HG03469 (cell line): Measurements from ENCODE around the gene OBSCN.

ENCODE experiments used
- ATAC-seq: cut with Tn5 transposase; IDR thresholded peaks from one replicate; pipeline ENCODE4 v1.9.1; 2021; ENCODE audit warnings: mild to moderate bottlenecking, moderate library complexity, moderate number of reproducible peaks; ENCODE audit not compliant: unreplicated experiment

The OBSCN gene

DNA sequence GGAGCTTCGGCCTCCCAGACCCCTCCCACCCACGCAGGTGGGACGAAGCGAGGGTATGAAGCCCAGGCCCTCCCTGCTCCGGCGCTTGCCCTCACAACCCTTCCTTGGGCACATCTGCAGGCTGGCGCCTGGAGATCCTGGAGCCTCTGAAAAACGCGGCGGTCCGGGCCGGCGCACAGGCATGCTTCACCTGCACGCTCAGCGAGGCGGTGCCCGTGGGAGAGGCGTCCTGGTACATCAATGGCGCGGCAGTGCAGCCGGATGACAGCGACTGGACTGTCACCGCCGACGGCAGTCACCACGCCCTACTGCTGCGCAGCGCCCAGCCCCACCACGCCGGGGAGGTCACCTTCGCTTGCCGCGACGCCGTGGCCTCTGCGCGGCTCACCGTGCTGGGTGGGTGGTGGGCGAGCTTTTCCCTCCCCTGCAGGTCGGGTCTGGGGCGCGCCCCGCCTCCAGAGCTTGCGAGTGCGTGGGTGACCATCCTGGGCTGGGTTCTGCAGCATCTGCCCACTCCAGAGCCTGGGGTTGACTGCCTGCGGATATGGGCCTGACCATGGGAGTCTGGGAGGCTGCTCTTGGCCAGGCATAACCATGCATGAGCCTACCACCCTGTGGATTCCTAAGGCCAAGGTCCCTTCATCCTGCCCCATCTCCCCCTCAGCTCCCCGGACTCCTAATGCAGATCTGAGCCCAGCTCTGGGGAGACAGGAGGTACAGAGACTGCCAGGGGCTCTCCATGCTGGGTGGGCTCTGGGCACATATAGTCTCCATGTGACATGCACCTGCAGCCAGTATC, 108.9 kb downstream of the OBSCN start:
- no peak for ATAC-seq

DNA sequence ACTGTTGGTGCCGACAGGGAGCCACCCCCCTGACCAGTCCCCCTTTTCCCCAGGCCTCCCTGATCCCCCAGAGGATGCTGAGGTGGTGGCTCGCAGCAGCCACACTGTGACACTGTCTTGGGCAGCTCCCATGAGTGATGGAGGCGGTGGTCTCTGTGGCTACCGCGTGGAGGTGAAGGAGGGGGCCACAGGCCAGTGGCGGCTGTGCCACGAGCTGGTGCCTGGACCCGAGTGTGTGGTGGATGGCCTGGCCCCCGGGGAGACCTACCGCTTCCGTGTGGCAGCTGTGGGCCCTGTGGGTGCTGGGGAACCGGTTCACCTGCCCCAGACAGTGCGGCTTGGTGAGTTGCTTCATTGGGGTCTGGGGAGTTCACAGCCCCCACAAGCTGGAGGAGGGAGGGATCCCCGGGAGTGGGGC, 109.6 kb downstream of the OBSCN start:
- no peak for ATAC-seq

DNA sequence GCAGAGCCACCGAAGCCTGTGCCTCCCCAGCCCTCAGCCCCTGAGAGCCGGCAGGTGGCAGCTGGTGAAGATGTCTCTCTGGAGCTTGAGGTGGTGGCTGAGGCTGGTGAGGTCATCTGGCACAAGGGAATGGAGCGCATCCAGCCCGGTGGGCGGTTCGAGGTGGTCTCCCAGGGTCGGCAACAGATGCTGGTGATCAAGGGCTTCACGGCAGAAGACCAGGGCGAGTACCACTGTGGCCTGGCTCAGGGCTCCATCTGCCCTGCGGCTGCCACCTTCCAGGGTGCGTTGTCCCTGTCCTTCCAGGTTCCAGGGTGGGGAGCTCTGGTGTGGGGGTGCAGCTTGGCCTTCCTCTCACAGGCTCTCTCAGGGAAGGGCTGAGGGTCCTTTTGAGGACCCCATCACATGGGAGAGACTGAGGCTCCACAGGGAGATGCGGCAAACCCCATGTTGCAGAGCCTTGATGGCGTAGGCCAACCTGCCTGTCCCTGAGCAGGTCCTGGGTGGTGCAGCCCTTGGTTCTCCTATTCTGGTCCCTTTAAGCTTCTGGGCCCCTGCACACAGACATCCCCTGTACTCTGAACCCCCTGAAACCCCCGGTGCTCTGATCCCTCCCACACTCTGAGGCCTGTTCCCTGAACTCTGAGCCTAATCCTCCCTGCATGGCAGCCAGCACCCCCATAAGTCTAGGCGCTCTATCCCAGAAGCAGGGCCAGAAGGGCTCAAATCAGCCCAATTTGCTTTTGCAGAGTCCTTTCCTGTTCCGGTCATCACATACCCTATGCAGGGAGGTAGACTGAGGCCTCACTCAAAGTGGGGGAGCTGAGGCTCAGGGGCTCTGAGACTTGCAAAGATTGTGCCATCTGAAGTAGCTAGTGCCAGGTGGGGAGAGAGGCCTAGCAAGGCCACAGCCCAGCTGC, 110.3 kb downstream of the OBSCN start:
- ATAC-seq: no peak

DNA sequence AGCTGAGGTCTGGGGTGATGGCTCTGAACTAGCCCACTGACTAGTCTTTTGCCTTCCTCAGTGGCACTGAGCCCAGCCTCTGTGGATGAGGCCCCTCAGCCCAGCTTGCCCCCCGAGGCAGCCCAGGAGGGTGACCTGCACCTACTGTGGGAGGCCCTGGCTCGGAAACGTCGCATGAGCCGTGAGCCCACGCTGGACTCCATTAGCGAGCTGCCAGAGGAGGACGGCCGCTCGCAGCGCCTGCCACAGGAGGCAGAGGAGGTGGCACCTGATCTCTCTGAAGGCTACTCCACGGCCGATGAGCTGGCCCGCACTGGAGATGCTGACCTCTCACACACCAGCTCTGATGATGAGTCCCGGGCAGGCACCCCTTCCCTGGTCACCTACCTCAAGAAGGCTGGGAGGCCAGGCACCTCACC, 111.0 kb downstream of the OBSCN start:
- no peak for ATAC-seq

DNA sequence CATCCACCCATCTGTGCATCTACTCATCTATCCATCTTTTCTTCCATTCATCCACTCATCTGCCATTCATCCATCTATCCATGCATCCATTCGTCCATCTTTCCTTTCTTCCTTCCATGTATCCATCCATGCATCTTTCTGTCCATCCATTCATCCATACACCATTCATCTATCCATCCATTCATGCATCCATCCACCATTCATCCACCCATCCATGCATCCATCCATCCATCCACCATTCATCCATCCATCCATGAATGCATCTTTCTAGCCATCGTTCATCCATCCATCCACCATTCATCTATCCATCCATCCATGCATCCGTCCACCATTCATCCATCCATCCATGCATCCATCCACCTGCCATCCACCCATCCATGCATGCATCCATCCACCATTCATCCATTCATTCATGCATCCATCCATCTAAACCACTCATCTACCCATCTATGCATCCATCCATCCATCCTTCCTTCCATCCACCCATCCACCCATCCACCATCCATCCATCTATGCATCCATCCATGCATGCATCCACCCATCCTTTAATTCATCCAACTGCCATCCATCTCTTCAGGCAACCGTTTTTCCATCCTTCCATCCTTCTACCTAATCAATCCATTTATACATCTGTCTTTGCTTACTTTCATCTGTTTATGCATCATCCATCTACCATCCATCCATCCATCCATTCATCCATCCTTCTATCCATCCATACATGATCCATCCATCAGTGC, 111.7 kb downstream of the OBSCN start:
- no peak for ATAC-seq

DNA sequence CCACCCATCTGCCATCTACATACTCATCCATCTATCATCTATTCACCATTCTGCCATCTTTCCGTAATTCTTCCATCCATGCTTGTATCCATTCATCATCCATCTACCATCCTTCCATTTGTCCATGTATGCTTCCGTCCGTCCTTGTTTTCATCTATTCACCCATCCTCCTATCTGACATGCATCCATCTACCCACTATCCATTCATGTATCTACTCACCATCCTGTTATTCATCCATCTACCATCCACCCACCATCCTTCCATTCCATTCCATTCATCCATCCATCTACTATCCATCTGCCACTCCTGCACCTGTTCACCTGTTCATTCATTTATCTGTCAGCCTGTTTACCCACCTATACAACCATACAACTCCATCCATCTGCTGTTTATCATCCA, 112.5 kb downstream of the OBSCN start:
- ATAC-seq: no peak

DNA sequence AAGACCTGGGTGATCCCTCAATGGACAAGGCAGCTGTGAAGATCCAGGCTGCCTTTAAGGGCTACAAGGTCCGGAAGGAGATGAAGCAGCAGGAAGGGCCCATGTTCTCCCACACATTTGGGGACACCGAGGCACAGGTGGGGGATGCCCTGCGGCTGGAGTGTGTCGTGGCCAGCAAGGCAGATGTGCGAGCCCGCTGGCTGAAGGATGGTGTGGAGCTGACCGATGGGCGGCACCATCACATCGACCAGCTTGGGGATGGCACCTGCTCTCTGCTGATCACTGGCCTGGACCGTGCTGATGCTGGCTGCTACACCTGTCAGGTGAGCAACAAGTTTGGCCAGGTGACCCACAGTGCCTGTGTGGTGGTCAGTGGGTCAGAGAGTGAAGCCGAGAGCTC, 113.6 kb downstream of the OBSCN start:
- ATAC-seq: no peak

DNA sequence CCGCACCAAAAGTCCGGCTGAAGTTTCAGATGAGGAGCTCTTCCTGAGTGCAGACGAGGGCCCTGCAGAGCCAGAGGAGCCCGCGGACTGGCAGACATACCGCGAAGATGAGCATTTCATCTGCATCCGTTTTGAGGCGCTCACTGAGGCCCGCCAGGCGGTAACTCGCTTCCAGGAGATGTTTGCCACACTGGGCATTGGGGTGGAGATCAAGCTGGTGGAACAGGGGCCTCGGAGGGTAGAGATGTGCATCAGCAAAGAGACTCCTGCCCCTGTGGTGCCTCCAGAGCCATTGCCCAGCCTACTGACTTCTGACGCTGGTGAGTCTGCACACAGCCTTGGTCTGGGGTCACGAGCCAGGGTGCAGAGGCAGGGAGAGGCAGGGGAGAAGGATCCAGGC, 114.1 kb downstream of the OBSCN start:
- no peak for ATAC-seq

DNA sequence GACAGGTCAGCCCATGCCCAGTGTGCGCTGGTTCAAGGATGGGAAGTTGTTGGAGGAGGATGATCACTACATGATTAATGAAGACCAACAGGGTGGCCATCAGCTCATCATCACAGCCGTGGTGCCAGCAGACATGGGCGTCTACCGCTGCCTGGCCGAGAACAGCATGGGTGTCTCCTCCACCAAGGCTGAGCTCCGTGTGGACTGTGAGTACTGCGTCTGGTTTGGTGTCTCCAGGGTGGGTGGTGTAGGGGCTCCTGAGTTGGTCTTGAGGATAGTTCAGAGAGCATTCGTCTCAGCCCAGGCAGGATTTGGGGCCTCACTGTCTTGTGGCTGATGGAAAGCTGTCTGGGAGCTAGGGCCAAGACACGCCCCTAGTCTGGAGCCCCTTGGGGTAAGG, 115.6 kb downstream of the OBSCN start:
- ATAC-seq: no peak

DNA sequence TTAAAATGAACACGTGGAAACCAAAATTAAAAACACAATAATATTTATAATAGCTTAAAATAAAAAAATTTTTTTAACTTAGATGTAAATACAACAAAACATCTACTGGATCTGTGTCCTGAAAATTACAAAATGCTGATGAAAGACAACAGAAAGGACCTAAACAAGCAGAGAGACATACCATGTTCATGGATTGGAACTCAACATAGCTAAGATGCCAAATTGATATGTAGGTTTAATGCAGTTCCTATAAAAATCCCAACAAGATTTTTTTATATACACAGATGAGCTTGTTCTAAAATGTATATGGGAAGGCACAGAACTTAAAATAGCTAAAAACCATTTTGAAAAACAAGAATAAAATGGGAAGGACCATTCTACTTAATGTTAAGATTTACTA, 117.4 kb downstream of the OBSCN start:
- ATAC-seq: no peak

DNA sequence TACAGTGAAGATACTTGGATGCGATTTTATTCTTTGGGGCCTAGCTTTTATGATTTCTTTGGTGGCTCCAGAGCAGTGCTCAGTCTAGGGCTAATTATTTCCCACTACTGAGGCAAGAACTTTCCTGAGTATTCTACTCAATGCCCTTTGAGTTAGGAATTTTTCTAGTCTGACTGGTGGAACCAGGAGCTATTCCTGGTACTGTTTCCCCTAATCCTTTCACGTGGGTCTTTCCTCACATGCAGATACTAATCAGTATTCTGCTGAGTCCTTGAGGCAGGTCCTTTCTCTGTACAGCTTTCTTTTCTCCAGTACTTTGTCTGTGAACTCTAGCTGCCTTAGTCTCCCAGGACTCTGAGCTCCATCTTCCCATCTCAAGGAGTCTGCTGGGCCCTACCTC, 122.0 kb downstream of the OBSCN start:
- no peak for ATAC-seq

DNA sequence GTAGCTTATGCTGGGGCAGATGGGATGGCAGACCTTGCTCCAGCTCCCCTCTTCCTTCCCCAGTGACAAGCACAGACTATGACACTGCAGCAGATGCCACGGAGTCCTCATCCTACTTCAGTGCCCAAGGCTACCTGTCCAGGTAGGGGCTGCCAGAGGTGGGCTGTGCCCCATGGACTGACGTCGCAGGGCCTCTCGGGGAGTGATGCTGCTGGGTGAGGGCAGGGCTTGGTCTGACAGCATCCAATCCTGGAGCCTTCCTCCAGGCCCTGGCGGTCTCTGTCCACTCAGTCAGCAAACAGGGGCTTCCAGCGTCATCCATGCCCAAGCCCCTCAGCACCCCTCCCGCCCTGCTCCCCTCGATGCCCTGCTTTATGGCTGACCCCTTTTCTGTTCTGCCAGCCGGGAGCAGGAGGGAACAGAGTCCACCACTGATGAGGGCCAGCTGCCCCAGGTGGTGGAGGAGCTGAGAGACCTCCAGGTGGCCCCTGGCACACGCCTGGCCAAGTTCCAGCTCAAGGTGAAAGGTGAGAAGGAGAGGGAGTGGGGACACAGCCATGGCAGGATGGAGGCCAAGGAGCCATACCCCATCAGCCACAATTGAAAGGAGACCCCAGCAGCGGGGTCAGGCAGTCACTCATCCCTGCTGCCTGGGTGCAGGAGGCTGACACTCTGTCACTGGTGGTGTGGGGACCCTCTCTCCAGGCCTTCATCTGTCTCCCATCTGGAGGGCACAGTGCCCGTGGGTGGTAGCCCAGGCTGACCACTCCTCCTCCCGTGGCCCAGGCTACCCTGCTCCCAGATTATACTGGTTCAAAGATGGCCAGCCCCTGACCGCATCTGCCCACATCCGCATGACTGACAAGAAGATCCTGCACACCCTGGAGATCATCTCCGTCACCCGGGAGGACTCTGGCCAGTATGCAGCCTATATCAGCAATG, 125.2 kb downstream of the OBSCN start:
- ATAC-seq: no peak

DNA sequence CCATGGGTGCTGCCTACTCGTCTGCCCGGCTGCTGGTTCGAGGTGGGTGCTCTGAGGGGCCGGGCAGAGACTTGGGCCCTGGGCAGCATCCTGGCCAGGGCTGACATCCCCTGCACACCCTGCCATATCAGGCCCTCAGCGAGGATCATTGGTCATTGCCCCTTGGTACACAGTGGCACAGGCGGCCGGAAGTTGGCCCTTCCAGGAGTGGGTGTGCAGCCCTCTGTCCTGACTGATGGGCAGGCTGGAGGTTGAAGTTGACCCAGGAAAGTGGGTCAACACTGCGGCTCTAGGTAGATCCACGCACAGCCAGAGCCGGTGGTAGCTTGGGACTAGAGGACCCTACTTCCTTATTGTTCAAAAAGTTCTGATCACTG, 125.9 kb downstream of the OBSCN start:
- no peak for ATAC-seq

DNA sequence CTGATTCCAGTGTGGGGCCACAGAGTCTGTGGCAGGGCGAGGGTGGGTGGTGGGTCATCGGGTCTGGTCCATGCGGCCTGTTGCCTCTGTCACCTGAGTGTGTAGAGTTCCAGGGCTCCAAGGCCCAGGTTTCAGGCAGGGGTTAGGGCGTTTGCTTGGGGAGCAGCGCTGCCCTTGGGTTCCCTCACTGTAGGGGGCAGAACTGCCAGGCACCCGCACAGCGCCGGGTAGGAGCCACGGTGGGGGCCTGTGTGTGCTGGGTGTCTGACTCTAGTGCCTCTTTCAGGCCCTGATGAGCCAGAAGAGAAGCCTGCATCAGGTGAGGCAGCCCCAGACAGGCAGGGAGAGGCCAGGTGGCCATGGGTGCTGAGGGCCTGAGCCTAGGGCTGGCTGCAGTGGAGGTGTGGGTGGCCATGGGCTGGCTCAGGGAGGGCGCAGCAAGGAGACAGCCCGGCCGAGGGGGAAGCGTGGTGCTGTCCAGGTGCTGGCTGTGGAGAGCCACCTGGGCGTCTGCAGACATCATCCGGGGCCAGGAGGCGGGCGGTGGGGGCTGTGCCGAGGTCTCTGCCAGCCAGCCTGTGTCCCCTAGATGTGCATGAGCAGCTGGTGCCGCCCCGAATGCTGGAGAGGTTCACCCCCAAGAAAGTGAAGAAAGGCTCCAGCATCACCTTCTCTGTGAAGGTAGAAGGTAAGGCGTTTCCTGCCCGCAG, 126.5 kb downstream of the OBSCN start:
- no peak for ATAC-seq

DNA sequence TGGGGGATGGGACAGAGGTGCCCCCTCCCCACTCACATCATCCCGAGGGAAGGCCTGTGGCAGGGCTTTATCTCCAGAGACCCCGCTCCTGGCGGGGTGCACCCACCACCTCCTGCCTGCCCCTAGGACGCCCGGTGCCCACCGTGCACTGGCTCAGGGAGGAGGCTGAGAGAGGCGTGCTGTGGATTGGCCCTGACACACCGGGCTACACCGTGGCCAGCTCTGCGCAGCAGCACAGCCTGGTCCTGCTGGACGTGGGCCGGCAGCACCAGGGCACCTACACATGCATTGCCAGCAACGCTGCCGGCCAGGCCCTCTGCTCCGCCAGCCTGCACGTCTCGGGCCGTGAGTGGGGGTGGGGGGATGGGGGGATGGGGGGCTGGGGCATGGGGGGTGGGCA, 127.1 kb downstream of the OBSCN start:
- no peak for ATAC-seq

DNA sequence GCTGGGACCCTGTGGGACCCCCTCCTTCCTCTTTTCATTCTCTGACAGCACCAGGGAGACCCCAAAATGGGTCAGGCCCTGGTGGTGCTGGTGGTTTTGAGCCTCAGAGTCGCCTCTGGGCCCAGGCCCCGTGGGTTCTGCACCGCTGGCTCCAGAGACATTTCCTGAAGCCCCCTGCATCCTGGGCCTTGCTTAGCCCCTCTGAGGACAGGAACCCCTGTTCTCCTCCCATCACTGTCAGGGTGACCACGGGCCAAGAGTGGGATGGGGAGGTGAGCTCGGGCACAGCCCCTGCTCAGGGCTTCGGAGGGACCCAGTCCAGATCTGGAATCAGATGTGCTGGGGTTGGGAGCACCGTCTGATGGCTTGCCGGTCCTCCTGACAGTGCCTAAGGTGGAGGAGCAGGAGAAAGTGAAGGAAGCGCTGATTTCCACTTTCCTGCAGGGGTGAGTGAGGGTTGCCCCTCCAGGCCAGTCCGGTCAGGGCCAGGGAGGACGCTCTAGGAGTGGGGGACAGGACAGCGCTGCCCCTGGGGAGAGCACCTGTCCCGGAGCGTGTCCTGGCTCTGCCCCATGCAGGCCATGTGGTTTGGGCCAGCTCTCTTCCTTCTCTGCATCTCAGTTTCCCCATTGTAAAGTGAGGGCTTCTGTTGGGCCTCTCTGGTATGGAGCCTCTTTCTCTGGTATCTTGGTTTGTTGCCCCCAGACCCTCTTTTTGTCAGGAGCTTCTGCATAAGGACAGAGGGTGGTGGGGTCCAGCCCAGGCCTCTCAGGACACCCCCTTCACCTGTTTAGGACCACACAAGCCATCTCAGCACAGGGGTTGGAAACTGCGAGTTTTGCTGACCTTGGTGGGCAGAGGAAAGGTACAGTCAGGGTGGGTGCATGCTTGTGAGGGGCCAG, 127.8 kb downstream of the OBSCN start:
- no peak for ATAC-seq

DNA sequence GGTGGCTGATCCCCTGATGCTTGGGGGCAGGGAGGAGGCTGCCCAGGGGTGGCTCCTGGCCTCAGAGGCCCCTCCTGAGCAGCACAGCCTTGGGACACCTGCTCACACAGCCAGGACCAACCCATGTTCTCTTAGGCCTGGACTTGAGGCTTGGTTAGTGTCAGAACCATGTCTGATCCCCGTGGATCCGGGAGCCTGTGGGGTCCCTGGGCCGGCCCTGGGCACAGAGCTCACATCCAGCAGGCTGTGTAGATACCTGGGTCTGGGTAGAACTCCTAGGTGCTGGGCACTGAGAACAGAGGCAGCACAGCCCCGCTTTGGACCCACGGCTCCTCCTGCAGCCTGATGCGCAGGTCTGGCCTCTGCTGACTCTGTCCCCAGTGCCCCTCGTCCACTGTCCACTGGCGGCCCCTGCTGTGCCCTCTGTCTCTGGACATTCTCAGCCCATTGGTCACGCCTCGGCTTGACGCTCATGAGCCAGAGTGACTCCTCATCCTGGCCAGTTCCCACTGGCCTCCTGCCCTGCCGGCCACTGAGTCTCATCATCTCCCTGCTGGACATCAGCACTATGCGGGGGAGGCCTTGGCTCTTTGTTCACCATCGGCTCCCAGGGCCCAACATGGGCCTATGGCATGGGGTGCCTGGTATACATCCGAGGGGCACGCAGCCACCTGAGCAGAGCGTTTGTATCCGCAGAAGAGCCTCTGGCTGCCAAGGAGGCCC, 128.6 kb downstream of the OBSCN start:
- ATAC-seq: no peak

DNA sequence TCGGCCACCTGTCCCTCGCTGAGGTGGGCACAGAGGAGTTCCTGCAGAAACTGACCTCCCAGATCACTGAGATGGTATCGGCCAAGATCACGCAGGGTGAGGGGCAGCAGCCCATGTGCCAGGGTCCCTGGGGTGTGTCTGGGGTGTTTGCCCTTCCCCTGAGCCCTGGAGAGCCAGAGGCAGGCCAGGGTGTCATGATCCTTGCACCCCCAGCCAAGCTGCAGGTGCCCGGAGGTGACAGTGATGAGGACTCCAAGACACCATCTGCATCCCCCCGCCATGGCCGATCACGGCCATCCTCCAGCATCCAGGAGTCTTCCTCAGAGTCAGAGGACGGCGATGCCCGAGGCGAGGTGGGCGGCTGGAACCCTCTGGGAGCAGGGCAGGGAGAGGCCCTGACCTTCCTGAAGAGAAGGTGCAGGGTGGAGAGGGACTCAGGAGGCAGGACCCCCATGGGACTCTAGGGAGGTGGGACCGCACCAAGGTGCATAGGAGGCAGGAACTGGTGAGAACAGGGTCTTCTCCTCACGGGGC, 129.3 kb downstream of the OBSCN start:
- no peak for ATAC-seq
